OCI-LY3 (cell line): ENCODE results near the gene DAGLA.

ENCODE experiments used
- EZH2phosphoT487 ChIP-seq: fragments of 200-600 bp; shearing (Covaris generic); IDR thresholded peaks from 2 replicates; pipeline ENCODE4 v1.6.1; 2018; ENCODE audit warnings: antibody characterized with exemption, mixed run types, low read depth
- TF ChIP-seq, protein P1 (sequence below): fragments of 200-600, 300-600 bp; sonication (generic); IDR thresholded peaks from 2 replicates; pipeline ENCODE4 v1.5.1; 2014; ENCODE audit warnings: antibody characterized with exemption, low read length, low read depth

GRCh38 chr11:61717286-61718033 is 37.3 kb downstream of the DAGLA start:
- no peak for TF ChIP-seq EZH2phosphoT487
- TF ChIP-seq, protein P1, sequence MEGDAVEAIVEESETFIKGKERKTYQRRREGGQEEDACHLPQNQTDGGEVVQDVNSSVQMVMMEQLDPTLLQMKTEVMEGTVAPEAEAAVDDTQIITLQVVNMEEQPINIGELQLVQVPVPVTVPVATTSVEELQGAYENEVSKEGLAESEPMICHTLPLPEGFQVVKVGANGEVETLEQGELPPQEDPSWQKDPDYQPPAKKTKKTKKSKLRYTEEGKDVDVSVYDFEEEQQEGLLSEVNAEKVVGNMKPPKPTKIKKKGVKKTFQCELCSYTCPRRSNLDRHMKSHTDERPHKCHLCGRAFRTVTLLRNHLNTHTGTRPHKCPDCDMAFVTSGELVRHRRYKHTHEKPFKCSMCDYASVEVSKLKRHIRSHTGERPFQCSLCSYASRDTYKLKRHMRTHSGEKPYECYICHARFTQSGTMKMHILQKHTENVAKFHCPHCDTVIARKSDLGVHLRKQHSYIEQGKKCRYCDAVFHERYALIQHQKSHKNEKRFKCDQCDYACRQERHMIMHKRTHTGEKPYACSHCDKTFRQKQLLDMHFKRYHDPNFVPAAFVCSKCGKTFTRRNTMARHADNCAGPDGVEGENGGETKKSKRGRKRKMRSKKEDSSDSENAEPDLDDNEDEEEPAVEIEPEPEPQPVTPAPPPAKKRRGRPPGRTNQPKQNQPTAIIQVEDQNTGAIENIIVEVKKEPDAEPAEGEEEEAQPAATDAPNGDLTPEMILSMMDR = no peak
